Activated CD4-positive, alpha-beta T cell treated with anti-CD3 and anti-CD28 coated beads, Interleukin-2, amount 50 U/mL, for 16 hours (primary cell): ENCODE measurements around the gene CASZ1.

Source experiments
- DNase-seq: peaks from one replicate; pipeline ENCODE4 v3.0.0-alpha.2; 2020

Gene CASZ1

GRCh38 chr1:10635085-10635896 is 161.2 kb downstream of the CASZ1 start:
- no peak for DNase-seq

- DNase-seq = no peak
These were observed 161.9 kb downstream of the CASZ1 start for GRCh38 chr1:10634428-10635084.

- no peak for DNase-seq
These were observed 162.4 kb downstream of the CASZ1 start for GRCh38 chr1:10634075-10634427.

- DNase-seq = no peak
These were observed 163.0 kb downstream of the CASZ1 start for GRCh38 chr1:10633416-10633815.

- DNase-seq = no peak
These were observed 163.8 kb downstream of the CASZ1 start for GRCh38 chr1:10632691-10633090.

- no peak for DNase-seq
These were observed 164.4 kb downstream of the CASZ1 start for GRCh38 chr1:10631811-10632593.

GRCh38 chr1:10631121-10631810 is 165.2 kb downstream of the CASZ1 start:
- DNase-seq = no peak

- no peak for DNase-seq
These were observed 165.8 kb downstream of the CASZ1 start for GRCh38 chr1:10630661-10631120.

GRCh38 chr1:10629816-10630571 is 166.5 kb downstream of the CASZ1 start:
- no peak for DNase-seq

- no peak for DNase-seq
These were observed 167.2 kb downstream of the CASZ1 start for GRCh38 chr1:10629091-10629815.

GRCh38 chr1:10628685-10629084 is 167.8 kb downstream of the CASZ1 start:
- DNase-seq = no peak

- DNase-seq = no peak
These were observed 169.5 kb downstream of the CASZ1 start for GRCh38 chr1:10626791-10627410.

GRCh38 chr1:10626131-10626731 is 170.2 kb downstream of the CASZ1 start:
- no peak for DNase-seq

- no peak for DNase-seq
These were observed 170.9 kb downstream of the CASZ1 start for GRCh38 chr1:10625554-10625953.

GRCh38 chr1:10625076-10625475 is 171.4 kb downstream of the CASZ1 start:
- no peak for DNase-seq

- DNase-seq = no peak
These were observed 172.0 kb downstream of the CASZ1 start for GRCh38 chr1:10624256-10625050.

- no peak for DNase-seq
These were observed 172.7 kb downstream of the CASZ1 start for GRCh38 chr1:10623686-10624145.

- DNase-seq = no peak
These were observed 173.3 kb downstream of the CASZ1 start for GRCh38 chr1:10622910-10623685.

GRCh38 chr1:10621906-10622305 is 174.5 kb downstream of the CASZ1 start:
- no peak for DNase-seq
